ENCODE results near the gene ZNF296.

Gene ZNF296

DNA sequence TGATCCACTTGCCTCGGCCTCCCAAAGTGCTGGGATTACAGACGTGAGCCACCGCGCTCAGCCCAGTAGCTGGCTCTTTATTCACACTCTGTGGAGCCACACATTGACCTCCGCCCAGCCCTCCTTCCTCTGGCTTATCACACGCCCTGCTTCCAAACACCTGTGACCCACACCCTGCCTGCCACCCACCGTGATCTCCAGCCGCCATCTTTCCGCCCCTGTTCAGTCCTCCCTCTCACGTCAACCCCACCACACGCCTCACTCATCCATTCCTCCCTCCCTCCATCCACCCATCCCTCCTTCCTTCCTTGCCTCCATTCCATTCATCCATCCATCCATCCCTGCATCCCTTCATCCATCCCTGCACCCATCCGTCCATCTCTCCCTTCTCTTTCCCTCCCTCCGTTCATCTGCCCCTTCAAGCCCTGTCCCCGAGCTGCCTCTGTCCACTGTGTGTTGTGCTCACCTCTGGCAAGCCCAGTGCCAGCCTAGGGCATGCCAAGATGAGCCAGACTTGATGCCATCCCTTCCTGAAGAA lies 17.6 kb downstream of the ZNF296 start:
- no peak for DNase-seq (ENCODE audit: low spot score)

DNA sequence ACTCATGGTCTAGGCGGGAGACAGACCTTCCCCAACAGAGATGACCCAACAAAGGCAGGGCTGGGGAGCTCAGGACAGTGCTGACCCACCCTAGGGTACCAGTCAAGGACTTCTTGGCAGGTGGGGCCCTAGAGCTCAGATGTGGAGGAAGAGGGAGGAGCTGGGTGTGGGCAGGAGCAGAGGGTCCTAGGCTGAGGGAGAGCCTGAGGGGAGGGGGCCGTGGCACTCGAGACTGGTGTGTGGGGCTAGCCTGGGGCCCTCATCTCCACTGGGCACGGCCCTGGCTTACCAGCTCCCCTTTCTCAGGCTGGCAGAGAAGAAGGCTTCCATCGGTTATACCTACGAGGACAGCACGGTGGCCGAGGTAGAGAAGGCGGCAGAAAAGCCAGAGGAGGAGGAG lies 18.8 kb downstream of the ZNF296 start:
- DNase-seq (ENCODE audit: low spot score), result no peak

DNA sequence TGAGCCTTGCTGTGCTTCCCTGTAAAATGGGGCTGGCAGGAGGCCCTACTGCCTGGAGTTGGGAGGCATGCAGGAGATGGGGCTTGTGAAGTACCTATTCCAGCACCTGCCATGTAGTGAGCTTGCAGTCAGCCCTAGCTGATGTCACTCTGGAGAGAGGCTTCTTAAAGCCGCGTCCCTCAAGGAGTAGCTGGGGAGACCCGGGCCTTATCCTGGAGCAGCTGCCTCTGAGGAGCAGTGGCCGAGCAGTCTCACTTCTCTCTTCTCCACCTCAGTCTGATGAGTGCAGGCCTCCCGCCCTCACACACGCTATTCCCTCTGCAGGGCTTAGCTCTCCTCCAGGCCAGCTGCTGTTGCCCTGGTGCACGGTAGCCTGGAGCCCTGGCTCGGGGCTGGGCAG lies 19.4 kb downstream of the ZNF296 start:
- DNase-seq (ENCODE audit: low spot score), result no peak

DNA sequence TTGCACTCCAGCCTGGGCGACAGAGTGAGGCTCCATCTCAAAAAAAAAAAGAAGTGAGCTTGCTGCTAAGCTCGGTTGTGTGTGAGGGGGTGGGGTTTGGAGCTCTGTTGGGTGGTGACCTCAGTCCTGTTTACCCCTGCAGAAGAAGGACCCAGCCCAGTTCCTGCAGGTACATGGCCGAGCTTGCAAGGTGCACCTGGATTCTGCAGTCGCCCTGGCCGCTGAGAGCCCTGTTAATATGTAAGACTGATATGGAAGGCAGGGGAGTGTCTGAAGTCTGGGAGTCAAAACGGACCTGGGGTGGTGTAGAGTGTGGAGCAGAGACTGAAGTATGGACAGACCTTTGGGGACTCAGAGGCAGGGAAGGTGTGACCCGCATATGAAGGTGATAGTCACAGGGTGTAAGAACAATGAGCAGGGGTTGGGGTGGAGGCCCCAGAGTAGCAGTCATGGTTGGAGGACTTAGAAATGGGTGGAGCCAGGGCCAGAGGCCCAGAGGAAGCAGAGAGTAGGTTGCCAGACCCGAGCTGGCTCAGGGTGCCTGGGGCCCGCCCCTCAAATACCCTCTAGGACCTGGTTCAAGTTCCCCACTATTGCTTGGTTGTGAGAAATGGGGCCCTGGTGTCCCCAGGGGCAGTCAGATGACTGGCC lies 24.2 kb downstream of the ZNF296 start:
- no peak for DNase-seq (ENCODE audit: low spot score)

DNA sequence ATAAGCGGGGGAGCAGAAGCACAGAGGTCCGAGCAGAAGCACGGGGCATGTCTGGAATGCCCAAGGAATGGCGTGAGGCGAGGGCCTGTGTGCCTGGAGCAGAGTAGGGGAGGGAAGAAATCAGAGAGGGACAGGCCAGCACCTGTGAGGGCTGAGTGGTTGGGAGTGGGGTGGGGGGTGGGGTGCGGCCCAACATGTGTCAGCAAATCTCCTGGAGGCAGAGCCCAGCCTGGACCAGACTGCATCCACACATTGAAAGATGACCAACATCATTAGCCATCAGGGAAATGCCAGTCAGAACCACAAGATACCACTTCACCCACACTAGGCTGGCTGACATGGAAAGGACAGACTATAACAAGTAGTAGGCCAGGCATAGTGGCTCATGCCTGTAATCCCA lies 26.2 kb downstream of the ZNF296 start:
- no peak for DNase-seq (ENCODE audit: low spot score)

DNA sequence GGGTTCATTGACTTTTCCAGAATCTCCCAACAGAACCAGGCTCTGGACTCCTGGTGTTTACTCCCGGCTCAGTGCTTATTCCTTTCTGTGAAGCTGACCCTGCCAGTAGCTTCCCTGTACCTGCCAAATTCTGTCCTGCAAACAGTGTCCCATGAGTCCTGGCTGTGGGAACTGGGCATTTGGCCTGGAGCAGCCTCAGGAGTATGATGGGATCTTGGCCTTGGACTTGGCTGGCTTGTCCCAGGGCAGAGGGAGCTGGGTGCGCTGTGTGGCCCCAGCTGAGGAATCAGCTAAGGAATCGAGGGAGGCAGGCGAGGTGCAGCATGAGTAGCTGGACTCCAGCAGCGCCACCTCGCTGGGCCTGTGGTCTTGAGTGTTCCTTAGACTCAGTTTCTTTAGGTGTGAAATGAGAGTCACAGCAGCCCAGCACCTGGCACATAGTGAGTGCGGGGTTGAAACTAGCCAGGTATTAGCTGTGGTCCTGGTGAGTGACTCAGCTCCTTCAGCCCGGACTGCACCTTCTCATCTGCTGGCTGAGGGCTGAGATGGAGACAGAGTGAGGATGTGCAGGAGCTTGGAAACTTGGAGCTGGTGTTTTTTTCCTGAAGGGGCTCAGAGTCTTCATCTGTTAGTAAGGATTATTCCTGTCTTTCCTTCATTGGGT lies 27.1 kb downstream of the ZNF296 start:
- no peak for DNase-seq (ENCODE audit: low spot score)

DNA sequence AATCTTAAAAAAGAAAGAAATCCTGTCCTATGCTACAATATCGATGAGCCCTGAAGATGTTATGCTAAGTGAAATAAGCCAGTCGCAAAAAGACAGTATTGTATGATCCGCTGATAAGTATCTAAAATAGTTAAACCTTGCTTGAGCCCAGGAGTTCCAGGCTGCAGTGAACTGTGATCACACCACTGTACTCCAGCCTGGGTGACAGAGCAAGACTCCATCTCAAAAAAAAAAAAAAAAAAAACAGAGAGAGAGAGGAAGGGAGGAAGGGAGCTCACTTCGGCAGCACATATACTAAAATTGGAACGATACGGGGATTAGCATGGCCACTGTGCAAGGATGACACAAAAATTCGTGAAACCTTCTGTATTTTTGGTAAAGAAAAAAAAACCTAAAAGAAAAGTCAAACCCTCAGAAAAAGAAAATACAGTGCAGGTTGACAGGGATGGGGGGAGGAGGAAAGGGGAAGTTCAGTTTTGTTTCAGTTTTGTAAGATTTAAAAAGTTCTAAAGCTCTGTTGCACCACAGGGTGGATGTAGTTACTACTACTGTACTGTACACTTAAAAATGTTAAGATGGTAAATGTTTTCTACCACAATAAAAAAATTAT lies 29.0 kb downstream of the ZNF296 start:
- no peak for DNase-seq (ENCODE audit: low spot score)

DNA sequence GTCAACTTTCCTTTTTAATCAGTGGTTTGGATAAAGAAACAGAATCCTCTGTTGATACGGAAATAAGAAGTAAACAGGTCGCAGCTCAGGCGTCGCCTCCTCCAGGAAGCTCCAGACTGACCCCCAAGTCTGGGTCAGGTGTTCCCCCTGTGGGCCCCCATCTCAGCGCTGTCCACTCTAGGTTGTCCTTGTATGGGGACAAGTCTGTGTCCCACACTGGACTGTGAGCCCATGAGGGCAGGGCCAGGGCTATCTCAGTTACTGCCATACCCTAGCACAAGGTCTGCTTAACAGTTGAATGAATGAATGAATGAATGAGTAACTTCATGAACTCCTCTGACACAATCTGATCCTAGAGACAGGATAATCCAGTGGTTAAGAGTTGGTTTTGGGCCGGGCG lies 29.9 kb downstream of the ZNF296 start:
- no peak for DNase-seq (ENCODE audit: low spot score)

DNA sequence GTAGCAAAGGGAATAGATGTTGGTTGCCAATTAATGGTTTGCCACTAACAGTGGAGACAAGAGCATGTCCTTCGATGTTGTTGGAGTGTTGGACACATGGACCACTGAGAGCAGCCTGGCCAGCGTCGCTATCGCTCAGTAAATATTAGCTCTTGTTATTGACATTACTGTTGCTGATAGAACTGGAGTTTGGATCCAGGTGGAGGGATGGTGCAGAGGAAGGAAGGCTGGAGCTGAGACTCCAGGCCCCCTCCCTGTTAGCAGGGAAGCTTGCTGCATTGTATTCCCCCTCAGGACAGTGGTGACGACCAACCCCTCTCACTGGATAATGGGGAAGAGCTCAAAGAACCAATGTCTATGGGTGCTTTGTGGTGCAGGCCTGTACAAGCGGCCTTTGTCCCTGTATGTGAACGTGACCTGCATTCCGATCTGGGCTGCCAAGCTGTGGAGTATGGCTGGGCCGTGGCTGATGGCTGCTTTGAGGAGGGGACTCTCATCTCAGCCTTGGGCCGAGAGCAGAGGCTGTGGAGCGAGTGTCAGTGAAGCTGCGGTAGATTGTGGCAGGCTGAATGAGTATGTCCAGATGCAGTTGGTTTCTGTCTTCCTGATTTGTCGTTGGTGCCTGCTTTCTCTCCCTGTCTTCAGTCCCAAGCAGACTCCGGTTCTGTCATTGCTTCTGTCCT lies 30.5 kb downstream of the ZNF296 start:
- DNase-seq (ENCODE audit: low spot score), result no peak

DNA sequence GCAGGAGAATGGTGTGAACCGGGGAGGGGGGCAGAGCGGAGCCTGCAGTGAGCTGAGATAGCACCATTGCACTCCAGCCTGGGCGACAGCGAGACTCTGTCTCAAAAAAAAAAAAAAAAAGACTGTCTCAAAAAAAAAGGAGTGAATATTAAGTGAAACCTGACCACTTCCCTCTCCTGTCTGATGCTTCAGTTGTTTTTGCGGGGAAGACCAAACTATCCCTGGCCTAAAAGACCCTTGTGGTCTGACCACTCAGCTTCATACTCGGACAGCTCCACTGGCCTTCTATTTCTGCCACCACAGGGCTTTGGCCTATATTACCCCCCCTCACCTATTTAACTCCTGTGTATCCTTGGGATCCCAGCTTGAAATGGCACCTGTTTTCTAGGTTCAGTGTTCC lies 35.2 kb downstream of the ZNF296 start:
- DNase-seq (ENCODE audit: low spot score), result no peak

DNA sequence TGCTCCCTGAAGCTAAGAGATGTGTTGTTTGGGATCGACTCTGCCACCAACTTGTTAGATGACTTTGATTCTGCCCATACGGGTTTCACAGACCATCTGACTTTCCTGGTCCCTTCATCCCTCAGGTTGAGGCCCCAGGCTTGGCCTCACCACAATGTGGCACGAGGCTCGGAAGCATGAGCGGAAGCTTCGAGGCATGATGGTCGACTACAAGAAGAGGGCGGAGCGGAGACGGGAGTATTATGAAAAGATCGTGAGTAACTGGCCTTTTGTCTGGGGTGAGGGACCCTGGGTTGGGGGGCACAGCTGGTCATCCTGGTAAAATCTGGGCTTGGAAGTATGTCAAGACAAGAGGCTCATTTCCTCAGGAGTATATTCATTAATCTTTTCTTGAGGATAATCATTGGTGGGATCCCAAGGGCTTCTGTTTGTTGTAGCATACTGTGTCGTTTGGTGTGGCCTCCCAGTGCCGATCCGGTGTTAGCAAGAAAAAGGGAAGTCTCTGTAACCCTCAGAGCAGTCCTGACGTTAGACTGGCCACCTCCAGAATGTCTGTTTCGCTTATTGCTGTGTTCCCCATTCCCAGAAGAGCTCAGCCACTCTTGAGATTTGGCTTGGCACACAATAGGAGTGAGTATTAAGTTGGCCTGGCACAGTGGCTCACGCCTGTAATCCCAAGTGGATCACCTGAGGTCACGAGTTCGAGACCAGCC lies 36.1 kb downstream of the ZNF296 start:
- DNase-seq (ENCODE audit: low spot score), result no peak

DNA sequence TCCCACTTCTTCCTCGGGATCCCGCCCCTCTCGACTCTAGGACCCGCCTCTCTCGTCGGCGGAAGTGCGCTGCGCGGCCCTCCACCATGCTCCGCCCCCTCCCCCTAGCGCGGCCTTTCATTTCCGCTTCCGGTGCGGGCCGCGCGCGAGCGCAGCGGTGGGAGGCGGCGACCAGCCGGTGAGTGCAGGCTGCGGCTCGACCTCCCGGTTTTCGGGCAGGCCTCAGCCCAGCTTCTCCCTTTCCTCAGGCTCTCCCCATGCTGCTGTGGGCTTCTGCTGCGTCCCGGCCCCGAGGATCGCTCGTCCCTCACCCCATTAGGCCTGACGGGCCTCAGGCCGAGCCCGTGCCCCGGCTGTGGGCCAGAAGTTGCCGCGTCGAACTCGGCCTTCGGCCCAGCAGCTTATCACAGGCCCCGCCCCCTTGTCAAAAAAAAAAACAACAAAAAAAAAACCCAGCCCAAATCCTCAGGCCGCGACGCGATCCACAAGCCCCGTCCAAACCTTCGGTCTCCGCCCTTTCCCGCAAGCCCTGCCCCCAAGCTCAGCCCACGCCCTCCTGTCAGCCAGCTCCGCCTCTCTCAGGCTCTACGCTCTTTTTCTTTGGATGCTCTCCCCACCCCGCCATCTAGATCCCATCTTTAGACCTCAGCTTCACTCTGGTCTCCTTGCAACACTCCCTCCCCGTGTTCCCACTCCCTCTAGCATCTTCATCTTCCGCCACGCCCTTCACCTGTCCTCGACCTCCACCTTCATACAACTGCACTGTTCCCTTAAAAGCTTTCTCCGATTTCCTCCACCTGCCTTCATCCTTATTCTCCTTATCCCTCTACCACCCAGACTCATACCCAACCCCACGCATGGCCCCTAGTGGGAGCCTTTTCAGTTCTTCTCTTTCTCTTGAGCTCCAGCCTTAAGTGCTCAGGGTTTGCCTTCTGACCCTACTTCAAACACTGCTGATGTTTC lies 37.1 kb downstream of the ZNF296 start, which contains the start of gene CLASRP:
Gene CLASRP, plus strand, starts transcription at position 115 of the 963 bp plus-strand sequence. CDS start 1,168 bp downstream, outside the sequence.
- DNase-seq (ENCODE audit: low spot score), result peak; percentile 93

DNA sequence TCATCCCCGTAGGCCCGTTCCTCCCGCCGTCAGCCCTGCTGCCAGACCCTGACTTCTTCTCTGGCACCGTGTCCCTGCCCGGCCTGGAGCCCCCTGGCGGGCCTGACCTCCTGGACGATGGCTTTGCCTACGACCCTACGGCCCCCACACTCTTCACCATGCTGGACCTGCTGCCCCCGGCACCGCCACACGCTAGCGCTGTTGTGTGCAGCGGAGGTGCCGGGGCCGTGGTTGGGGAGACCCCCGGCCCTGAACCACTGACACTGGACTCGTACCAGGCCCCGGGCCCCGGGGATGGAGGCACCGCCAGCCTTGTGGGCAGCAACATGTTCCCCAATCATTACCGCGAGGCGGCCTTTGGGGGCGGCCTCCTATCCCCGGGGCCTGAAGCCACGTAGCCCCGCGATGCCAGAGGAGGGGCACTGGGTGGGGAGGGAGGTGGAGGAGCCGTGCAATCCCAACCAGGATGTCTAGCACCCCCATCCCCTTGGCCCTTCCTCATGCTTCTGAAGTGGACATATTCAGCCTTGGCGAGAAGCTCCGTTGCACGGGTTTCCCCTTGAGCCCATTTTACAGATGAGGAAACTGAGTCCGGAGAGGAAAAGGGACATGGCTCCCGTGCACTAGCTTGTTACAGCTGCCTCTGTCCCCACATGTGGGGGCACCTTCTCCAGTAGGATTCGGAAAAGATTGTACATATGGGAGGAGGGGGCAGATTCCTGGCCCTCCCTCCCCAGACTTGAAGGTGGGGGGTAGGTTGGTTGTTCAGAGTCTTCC lies 38.7 kb downstream of the ZNF296 start:
- DNase-seq (ENCODE audit: low spot score), result no peak

DNA sequence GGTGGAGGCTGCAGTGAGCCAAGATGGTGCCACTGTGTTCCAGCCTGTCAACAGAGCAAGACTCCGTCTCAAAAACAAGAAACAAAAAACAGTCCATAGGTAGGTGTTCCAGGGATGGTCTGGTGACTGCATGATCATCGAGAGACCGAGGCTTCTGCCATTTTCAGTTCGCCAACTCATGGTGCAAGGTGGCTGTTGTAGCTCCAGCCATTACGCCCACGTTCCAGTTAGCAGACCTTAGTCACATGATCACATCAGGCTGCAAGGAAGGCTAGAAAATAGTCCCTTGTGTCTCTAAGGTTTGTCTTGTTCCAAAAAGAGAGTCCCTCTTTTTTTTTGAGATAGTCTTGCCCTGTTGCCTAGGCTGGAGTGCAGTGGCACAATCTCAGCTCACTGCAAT lies 40.5 kb downstream of the ZNF296 start:
- no peak for DNase-seq (ENCODE audit: low spot score)

DNA sequence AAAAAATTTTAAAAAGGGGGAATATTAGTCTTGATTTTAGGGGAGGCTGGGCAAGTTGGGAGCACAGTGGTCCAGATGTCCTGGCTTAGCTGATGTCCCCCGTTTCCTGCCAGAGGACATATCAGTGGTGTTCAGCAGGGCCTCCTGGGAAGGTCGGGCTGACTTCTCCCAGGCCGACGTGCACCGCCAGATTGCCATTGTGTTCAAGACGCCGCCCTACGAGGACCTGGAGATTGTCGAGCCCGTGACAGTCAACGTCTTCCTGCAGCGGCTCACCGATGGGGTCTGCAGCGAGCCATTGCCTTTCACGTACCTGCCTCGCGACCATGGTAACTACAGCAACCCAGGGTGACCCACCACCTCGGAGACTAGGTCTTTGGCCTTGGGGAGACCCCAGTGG lies 43.9 kb downstream of the ZNF296 start:
- DNase-seq (ENCODE audit: low spot score), result no peak

DNA sequence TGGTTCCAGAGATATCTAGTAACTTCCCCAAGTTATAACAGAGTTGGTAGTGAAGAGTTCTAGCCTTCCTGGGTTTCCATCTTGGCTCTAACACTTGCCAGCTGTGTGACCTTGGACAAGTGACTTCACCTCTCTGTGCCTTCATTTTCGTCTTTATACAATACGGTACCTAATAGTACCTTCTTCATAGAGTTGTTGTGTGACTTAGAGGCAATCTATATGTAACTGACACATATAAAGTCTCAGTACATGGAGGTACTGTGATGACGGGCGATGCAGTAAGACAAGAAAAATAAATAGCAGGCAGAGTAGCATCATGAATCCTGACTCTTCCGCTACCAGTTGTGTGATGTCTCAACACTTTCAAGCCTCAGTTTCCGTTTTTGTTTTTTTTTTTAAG lies 45.5 kb downstream of the ZNF296 start:
- no peak for DNase-seq (ENCODE audit: low spot score)

DNA sequence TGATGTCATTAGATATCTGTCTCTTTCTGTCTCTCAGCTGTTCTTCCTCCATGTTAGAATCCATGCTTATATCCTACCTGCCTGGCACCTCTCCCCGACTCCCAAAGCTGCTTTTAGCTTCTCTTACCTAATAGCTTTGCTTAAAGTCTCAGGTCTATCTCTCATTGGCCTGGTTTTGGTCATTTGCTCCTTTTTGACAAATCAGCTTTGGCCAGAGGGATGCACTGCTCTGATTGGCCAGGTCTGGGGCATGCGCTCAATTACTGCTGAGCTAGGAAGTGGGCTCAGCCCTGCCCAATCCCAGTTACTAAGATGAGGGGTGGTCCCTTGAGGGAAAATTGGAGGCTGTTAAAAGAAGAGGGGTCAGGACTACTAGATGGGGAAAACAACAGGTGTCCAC lies 48.9 kb downstream of the ZNF296 start:
- no peak for DNase-seq (ENCODE audit: low spot score)

DNA sequence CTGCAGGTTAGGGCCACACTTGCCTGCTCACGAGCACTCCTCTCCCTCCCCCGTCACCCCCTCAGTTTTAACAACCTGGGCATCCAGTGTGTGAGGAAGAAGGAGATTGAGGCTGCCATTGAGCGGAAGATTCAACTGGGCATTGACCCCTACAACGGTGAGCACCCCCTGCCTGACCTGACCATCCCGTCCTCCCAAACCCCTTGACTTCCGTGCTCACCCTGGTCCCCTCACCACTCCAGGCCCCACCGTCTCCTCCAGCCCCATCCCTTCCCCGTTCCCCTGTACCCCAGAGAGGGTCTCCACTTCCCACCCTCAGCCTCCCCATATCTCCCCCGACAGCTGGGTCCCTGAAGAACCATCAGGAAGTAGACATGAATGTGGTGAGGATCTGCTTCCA lies 51.0 kb downstream of the ZNF296 start:
- no peak for DNase-seq (ENCODE audit: low spot score)

DNA sequence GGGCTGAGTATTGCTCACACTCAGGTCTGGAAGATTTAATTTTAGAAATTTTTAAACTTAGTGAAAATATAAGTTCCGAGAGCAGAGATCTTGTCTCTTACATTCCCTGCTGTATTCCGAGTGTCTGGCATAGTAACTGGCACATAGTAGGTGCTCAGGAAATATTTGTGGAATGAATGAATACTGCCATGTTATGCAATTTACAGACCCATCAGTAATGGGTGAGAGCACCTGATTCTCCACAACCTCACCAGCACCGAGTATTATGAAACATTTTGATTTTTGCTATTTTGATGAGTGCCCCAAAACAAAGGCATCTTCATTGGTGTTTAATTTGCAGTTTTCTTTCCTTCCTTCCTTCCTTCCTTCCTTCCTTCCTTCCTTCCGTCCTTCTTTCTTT lies 53.2 kb downstream of the ZNF296 start:
- DNase-seq (ENCODE audit: low spot score), result no peak

DNA sequence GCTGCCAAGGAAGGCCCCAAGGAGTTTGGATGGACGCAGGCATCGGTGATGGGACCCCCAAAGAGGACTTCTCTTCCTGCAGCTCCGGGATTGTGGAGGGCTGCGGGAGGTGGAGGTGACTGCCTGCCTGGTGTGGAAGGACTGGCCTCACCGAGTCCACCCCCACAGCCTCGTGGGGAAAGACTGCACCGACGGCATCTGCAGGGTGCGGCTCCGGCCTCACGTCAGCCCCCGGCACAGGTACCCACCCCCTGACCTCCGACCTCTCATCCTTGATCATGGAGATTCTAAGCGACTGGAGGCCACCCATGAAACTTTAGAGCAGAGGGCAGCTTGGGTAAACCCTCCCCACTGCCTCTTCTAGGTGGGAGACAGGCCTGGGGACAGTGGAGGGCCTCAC lies 54.3 kb downstream of the ZNF296 start:
- no peak for DNase-seq (ENCODE audit: low spot score)
